ENCODE results near the gene AGO4.

GRCh38 chr1:35863881-35864625 is 56.2 kb downstream of the AGO4 start:
- TF ChIP-seq CTCF (IDR thresholded peaks at IDR 0.05; ENCODE audit: control extremely low read depth in 1 of 3, insufficient read depth in 1 of 3, low read depth in 1 of 3, low read length in 3 of 3) = no peak
- TF ChIP-seq RAD21 (IDR thresholded peaks at IDR 0.05 in 1 of 2, conservative IDR thresholded peaks at IDR 0.05 in 1 of 2; ENCODE audit: low read depth in 2 of 2, low read length in 2 of 2) = no peak
- TF ChIP-seq E2F6 (IDR thresholded peaks at IDR 0.05) = no peak
- TF ChIP-seq TBP (IDR thresholded peaks at IDR 0.05; ENCODE audit: low read depth, low read length) = no peak
- no peak for TF ChIP-seq EZH2 (IDR thresholded peaks at IDR 0.05; ENCODE audit: low read depth, low read length, severe bottlenecking)
- no peak for TF ChIP-seq USF2 (IDR thresholded peaks at IDR 0.05; ENCODE audit: low read length)
- no peak for TF ChIP-seq RBBP5 (IDR thresholded peaks at IDR 0.05; ENCODE audit: borderline replicate concordance, low read depth, low read length)
- TF ChIP-seq MAFK (IDR thresholded peaks at IDR 0.05; ENCODE audit: low read depth, low read length) = no peak
- TF ChIP-seq ATF3 (IDR thresholded peaks at IDR 0.05; ENCODE audit: insufficient read depth, low read depth, low read length) = no peak
- no peak for TF ChIP-seq EGR1 (IDR thresholded peaks at IDR 0.05; ENCODE audit: borderline replicate concordance, low read depth, low read length)
- no peak for TF ChIP-seq RXRA (IDR thresholded peaks at IDR 0.05; ENCODE audit: insufficient read depth, low read depth, low read length)
- no peak for TF ChIP-seq SRF (IDR thresholded peaks at IDR 0.05; ENCODE audit: low read depth, low read length)

All from H1 (cell line).